HG03571 (cell line): ENCODE data around the gene NSMCE3.

Source experiments
- ATAC-seq: cut with Tn5 transposase; IDR thresholded peaks from one replicate; pipeline ENCODE4 v1.9.1; 2021; ENCODE audit not compliant: unreplicated experiment

The NSMCE3 gene

DNA sequence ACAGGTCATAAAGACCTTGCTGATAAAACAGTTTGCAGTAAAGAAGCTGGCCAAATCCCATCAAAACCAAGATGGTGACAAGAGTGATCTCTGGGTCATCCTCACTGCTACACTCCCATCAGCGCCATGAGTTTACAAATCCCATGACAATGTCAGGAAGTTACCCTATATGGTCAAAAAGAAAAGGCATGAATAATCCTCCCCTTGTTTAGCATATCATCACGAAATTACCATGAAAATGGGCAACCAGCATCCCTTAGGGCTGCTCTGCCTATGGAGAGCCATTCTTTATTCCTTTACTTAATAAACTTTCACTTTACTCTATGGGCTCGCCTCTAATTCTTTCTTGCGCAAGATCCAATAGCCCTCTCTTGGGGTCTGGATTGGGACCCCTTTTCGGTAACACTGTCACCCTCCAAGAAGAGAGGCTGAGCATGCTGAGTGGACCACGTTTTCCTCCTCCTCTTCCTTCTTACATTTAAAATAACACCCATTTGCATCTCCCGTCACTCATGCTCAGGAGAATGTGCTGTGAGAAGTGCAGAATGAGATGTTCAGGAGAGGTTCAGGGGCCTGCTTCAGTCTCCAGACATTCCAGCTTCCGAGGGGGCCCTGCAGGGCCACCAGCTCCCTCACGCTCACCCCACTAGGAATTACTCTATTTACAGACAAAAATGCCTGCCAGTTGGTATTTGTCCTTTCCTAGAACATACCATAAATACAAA, 47.3 kb downstream of the NSMCE3 start:
- ATAC-seq: no peak

DNA sequence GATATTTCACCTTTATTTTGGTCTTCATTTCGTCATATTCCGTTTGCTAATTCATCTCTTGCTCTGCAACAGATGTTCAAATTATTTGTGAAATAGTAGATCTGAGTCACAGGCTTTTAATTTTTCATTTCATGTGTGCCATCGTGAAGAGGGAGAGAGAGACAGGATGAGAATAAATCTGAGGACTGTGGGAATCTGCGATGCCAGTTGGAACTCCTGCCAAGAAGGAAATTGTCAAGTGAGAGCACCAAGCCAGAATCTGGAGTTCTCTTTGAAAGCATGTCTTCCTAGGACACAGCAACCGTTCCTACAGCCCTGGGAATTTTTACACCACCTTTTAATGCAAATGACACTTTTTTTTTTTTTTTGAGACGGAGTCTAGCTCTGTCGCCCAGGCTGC, 48.8 kb downstream of the NSMCE3 start:
- ATAC-seq: no peak

DNA sequence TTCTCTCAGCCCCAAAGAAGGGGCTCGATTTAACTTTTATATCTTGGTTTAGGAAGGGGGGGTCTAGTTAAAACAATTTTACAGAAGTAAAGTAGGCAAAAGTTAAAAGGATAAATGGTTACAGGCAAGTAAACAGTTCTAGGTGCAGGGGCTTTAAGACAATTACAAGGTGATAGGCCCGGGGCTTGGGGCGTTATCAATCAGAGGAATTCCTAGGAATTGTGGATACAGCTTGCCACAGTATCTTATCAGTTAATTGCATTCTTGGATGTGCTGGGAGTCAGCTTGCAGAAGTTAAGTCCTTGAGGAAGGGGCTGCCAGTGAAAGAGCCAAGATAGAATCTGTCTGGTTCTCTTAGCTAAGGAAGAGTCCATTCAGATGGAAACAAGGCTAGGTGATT, 52.7 kb downstream of the NSMCE3 start:
- ATAC-seq: no peak
